ENCODE results near the gene OSBPL10.

DNA sequence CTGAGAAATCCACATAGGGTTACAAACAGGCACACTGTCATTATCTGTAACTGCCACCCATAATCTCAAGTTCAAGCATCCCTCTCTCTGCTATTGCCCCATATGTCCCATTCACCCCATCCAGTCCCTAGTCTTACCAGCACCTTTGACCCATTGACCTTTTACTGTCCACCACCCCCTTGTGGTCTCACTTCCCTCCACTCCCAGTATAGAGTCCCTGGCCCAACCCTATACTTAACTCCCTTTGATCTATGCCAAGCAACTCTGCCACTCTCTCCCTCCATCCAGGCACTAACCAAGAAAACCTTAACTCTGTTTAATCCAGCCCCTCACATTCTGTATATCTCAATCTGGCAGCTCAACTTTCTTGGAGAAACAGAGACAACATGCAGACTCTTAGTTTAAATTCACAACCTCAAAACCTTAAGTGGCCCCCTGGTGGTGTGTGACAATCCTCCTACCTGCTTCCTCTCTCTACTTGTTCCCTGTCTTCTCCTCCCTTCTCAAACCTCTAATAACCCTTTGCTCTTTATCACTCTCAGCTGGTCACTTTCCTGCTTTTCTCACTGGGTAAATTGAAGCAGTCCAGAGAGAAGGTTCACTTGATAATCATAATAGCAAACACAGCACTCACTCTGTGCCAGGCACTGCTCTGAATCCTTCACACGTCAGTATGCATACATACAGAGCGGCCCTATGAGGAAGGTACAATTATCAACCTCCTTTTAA, 285.6 kb downstream of the OSBPL10 start:
- peak; percentile 7; the same call in 2 of the 3 replicates for TF ChIP-seq CTCF (IDR thresholded peaks at IDR 0.05)
- TF ChIP-seq, protein P1, sequence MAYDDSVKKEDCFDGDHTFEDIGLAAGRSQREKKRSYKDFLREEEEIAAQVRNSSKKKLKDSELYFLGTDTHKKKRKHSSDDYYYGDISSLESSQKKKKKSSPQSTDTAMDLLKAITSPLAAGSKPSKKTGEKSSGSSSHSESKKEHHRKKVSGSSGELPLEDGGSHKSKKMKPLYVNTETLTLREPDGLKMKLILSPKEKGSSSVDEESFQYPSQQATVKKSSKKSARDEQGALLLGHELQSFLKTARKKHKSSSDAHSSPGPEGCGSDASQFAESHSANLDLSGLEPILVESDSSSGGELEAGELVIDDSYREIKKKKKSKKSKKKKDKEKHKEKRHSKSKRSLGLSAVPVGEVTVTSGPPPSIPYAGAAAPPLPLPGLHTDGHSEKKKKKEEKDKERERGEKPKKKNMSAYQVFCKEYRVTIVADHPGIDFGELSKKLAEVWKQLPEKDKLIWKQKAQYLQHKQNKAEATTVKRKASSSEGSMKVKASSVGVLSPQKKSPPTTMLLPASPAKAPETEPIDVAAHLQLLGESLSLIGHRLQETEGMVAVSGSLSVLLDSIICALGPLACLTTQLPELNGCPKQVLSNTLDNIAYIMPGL (CRISPR knock-in tag; IDR thresholded peaks at IDR 0.05; ENCODE audit: borderline replicate concordance): no peak
- TF ChIP-seq, protein P2, sequence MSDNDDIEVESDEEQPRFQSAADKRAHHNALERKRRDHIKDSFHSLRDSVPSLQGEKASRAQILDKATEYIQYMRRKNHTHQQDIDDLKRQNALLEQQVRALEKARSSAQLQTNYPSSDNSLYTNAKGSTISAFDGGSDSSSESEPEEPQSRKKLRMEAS (IDR thresholded peaks at IDR 0.05): no peak

All from A549 (cell line).